GM08714 (cell line): Measurements from ENCODE around the gene JTB.

Experiments
- H3K4me3 ChIP-seq: fragments of 200-500 bp; sonication (Bioruptor generic); 2 replicates; pipeline ENCODE4 v1.5.1; 2014; ENCODE audit warnings: mild to moderate bottlenecking, low read length, inconsistent platforms
- ZNF274 ChIP-seq: IDR thresholded peaks from 2 replicates; pipeline ENCODE4 v1.6.1; 2012; ENCODE audit warnings: mild to moderate bottlenecking, low read depth, low read length

The JTB gene

DNA sequence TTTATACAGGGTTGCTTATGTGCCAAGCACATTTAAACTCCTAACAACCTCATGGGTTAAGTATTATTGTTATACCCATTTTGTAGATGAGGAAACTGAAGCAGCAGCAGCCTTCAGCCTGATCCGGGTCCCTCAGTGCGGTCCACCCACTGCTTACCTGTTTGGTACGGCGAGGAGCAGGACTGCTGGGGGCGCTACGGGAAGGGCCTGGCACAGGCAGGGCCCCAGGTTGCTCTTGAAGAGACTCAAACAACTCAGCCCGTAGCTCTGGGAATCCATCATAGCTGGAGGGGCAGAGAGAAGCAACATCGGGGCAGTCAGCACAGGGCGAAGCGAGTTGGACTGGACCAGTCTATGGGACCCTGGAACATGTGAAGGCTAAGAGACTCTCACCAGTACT lies 40.1 kb downstream of the JTB start:
- H3K4me3 ChIP-seq = no peak overlapping the region
- TF ChIP-seq ZNF274 = no peak

DNA sequence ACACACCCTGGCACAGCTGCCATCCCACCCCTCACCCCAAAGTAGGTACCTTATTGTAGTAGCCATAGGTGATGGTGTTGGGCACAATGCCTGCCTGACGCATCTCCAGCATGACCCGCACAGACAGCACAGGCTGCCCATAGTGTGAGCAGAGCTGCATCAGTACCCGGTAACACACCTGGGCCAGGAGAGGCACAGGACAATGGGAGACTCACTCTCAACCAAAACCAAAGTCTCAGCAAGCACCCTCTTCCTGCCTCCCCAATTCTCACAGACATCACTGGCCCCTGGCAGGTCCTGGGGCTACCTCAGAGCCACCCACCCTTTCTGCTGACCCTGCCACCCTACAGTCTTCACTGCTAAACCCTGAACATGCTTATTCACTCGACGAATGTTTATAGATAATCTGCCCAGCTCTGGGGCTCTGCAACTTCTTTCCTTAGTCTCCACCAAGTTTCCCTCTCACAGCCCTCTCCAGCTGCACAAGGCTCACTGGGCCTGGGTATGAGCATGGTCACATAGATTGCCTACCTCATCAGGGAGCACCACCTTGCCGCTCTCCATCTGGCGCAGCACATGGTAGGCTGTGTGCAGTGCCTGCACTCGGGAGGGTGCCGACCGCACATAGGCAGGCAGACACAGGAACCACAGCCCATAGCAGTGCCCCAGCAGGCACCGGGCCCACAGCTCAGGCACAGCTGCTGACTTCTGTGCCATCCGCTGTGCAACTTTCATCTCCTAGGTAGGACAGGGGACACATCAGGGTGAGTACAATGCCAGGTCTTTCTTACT lies 41.3 kb downstream of the JTB start:
- no peak overlapping the region for H3K4me3 ChIP-seq

DNA sequence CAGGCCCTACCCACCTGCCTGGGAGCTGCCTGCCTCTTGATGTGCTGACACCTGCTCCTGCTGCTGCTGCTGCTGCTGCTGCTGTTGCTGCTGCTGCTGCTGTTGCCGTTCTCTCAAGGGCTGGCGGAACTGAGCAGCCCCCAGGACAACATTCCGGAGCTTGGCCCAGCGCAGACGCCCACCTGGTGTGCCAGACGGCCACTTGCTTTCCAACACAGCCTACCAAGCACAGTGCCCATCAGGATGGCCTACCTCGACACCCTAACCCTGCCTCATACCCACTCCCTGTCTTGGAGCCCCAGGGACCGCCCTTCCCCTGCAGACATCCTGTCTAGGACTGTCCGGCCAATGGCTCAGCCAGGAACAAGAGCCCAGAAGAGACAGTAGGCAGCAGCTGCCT lies 42.7 kb downstream of the JTB start:
- TF ChIP-seq ZNF274 = no peak
- no peak overlapping the region for H3K4me3 ChIP-seq

More for the DNA sequence above, 41.3 kb downstream of the JTB start:
- TF ChIP-seq ZNF274 = no peak

DNA sequence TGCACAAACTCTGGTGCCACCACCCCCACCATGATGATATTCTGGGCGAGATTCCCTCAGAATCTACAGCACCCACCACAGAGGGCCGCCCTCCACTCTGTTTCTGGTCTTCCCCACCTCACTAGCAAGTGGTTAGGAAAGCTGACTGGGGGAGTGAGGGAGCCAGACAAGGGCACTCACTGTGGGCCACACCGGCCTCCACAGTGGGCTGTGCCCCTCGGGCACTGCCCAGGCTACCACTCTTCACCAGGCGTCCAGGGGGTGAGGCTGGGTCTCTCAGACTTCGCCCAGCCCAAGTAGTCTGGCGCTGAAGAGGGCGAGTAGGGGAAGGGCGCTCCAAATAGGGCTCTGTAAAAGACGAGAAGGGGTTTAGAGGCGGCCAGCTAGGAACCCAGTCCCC lies 43.5 kb downstream of the JTB start:
- TF ChIP-seq ZNF274 = no peak
- no peak overlapping the region for H3K4me3 ChIP-seq

DNA sequence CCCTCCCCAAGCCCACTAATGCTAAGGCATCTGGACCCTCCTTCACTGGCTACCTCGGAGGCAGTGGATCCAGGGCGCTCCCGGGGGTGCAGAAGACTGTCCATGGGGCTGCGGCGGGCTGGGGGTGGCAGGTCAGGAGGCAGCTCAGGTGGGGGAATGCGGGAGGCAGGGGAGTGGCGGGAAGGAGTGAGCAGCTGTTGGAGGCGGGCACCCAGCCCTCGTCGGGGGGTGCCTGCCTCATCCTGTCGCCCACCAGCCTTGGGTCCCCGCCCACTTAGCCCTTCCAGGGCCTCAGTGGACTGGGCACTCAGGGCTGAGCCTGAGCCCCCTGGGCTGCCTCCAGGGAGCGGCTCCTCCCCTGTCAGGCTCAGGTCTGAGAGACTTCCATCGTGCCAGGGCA lies 44.0 kb downstream of the JTB start:
- no peak for TF ChIP-seq ZNF274
- no peak overlapping the region for H3K4me3 ChIP-seq

DNA sequence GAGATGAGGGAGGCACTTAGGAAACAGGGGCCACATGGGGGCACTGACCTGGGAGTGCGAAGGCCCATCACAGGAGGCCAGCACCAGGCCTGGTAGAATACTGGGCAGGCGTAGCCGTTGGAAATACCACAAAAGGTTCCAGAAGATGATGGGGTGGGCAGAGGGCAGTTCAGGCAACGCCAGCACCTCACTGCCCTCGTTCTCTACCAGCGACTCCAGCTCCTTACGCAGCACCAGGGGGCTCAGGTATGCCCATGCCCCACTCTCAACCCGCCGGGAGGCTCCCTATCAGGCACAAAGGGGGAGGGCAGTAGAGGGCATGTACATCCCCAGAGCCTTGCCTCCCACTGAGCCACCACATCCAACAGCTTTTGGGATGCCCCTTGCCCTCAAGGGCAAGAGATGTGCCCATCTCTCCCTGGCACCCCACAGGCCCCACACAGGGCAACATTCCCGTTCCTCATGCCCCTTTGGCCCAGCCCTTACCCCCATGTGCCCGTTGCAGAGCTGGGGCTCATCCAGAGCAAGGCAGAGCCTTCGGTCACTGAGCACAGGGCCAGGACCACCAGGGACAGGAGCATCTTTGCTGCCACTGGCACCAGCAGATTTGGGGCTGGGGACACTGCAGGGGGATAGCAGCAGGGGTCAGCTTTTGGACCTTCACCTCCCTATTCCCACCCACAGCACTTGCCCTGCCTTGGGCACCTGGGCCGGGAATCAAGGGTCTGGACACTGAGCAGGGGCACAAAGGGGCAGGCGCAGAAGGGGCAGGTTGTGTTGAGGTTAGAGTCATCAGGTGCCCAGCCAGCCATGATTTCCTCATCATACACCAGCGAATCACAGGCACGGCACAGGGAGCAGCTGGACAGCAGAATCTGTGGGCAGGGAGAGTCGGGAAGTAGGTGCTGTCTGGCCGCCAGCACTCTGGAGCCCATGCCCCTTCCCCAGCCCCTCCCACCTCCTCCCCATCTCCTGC lies 45.0 kb downstream of the JTB start:
- no peak overlapping the region for H3K4me3 ChIP-seq
- no peak for TF ChIP-seq ZNF274

DNA sequence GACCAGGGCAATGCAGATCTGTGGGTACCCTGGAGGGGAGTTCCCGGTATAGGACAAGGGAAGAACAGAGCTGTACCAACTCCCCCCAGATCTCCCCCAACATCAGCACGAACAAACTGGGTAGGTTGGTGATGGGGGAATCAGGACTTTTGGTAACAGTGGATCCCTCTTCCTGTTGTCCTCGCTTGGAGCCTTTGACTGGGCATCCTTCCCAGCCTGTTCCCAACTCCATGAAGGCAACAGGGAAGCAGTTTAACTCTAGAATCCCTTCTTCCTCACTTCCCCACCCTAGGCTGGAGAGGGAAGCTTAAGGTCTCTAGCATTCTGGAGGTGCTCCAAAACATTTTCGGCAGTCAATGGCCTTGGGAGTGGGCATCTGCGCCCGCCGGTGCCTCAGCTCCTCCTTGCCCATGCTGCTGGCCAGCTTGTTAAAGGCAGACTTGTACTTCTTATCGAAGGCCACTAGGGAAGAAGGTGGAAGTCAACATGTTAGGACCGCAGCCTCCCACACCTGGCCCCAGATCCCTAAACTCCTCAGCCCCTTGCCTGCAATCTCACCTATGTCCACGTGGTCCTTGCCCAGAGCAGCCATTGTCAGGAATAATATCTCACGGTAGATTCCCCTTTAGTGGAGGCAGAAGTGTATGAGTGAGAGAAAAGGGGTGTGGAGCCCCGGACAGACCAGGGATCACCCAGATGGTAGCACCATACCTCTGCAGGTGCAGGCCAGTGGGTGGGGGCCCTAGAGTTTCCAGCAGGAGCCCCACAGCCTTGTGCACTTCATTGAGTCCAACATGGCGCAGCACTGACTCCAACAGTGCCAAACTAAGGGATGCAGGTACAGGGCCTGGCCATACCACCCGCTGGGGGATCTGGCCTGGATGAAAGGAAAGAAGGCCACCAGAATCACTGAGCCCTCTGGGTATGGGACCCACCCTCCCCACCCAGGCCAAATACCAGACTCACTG lies 47.2 kb downstream of the JTB start:
- TF ChIP-seq ZNF274 = no peak
- H3K4me3 ChIP-seq = no peak overlapping the region

DNA sequence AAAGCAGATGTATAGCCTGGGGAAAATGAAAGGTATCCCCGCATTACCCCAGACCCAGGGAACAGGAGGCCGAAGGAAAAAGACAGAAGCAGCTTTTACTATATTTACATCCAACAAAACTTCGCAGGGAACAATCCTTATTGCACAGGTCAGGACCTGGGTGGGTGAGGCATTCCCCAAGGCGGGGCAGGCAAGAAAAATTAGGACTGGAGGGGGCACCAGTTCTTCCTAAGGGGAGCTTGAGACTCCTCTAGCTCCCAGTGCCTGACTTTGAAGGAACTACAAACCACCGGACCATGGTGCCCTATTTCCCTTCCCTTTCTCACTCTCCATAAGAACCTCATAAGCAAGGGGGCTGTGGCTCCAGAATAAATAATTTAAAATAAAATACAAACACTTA lies 48.0 kb downstream of the JTB start:
- no peak overlapping the region for H3K4me3 ChIP-seq
- TF ChIP-seq ZNF274 = no peak

DNA sequence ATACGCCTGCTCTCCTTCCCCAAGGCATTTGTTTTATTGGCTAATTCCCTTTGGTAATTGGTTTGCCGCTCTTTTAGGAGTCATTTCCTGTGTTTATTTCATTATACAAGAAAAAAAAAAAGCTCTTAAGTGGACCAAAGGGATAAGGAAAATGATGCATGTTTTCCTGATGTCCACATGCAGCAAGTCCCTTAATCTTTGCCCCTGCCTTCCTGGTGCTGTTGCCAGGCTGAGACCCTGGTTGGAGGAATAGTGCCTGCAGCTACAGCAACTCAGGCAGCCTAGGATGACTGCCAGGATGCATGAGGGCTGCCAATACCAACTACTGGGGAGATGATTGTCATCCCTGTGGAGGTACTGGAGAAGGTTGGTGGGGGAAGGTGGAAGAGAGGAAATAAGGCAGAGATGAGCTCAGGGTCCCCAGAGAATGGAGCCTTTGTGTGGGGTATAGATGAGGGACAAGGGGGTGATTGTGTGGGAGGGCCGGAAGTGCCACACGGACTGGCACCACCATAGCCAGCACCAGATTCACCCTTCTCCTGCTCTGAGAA lies 48.6 kb downstream of the JTB start:
- TF ChIP-seq ZNF274 = no peak
- H3K4me3 ChIP-seq = no peak overlapping the region

DNA sequence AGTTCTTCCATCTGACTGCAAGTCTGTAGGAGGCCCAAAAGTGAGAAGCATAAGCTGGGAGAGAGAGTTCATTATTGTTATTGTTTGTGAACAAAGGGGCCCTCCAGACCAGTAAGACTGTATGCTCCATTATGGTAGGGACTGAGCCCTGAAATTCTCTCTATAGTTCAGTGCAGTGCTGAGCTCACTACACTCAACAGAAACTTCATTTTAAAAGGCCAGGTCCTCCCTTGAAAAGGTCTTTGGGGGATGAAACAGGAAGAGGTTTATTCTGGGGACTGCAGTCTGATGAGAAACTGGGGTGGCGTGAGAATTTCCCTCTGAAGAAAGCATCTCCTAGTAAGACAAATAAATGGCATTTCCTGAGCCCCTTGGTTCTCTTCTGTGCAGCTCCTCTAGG lies 49.2 kb downstream of the JTB start:
- H3K4me3 ChIP-seq = no peak overlapping the region
- no peak for TF ChIP-seq ZNF274

DNA sequence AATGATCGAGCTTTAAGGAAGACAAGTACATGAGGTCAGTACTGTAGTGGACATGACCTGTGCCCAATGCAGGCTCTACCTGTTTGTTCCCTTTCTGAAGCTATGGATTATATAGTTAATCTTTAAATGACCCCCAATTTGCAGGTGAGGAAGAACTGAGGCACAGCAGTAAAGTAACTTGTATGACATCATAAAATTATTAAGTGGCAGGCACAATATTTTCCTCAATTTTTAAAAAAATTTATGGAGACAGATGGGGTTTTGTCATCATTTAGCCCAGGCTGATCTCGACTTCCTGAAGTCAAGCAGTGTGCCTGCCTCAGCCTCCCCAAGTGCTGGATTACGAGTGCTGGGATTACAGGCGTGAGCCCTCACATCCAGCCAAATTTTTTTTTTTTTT lies 51.1 kb downstream of the JTB start:
- no peak for TF ChIP-seq ZNF274
- H3K4me3 ChIP-seq = no peak overlapping the region
